Ovary (tissue), 3 donors: ENCODE measurements around the gene BCL11B.

ENCODE experiments used
- EP300 ChIP-seq: sonication (generic); formaldehyde crosslinking; IDR thresholded peaks from one replicate; pipeline ENCODE4 v1.6.1; 2017; ENCODE audit warnings: antibody characterized with exemption
- POLR2A ChIP-seq: fragments of 450-650 bp; IDR thresholded peaks from one replicate; pipeline ENCODE4 v1.6.1; 2017; ENCODE audit warnings: antibody characterized with exemption, mild to moderate bottlenecking, moderate library complexity
- TF ChIP-seq, protein P1 (sequence below), 3 donors: fragments of 450-650 bp in 2 of 3; fragments of 200-600 bp in 1 of 3; IDR thresholded peaks; one replicate each; pipeline versions ENCODE4 v1.5.1 to v1.8.0; 2016 to 2022; ENCODE audit warnings: antibody characterized with exemption in 3 of 3, mild to moderate bottlenecking in 1 of 3
- donor health status: DM: no; HTN: no; CAD: no.

- TF ChIP-seq POLR2A (no peak), EP300 (no peak)
- TF ChIP-seq, protein P1, sequence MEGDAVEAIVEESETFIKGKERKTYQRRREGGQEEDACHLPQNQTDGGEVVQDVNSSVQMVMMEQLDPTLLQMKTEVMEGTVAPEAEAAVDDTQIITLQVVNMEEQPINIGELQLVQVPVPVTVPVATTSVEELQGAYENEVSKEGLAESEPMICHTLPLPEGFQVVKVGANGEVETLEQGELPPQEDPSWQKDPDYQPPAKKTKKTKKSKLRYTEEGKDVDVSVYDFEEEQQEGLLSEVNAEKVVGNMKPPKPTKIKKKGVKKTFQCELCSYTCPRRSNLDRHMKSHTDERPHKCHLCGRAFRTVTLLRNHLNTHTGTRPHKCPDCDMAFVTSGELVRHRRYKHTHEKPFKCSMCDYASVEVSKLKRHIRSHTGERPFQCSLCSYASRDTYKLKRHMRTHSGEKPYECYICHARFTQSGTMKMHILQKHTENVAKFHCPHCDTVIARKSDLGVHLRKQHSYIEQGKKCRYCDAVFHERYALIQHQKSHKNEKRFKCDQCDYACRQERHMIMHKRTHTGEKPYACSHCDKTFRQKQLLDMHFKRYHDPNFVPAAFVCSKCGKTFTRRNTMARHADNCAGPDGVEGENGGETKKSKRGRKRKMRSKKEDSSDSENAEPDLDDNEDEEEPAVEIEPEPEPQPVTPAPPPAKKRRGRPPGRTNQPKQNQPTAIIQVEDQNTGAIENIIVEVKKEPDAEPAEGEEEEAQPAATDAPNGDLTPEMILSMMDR (IDR thresholded peaks at IDR 0.05): no peak
Observed at GRCh38 chr14:99212199-99212598, 59.8 kb downstream of the BCL11B start.
